ENCODE measurements around the gene NKX1-1.
"Not testable (repeated sequence)": the region's sequence is repeated elsewhere in the genome, so short reads cannot be mapped to it uniquely, and the experiment has no call there.

Gene NKX1-1

DNA sequence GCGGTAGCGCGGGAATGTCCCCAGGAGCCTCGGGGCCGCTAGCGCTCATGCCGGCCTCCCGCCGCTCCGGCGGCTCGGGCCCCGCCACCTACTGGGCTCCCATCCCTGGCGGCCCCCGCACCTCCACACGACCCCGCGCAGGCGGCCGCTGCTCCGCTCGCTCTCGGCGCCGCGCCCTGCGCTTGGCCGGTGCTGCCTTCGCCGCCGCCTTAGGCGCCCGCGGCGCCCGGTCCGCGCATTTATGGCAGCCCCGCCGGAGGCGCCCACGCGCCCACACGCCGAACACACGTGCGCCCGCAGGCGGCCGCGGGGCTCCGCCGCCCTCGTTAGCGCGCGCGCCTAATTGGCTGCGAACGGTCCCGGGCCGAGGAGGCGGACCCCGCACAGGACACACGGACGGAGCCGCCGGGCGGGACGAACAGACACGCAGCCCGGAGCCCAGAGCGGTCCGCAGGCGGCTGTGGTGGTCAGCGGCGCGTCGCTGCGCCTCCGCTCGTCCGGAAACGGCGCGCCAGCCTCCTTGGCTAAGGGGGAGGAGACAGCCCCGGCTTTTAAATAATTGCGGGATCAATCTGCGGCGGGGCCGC, at the start of gene NKX1-1:
Gene NKX1-1 (minus strand): TSS at position 49 of the 587 bp plus-strand sequence. CDS start 0 bp downstream, at position 49.
- no peak for DNase-seq (ENCODE audit: low read depth in 2 of 2)

DNA sequence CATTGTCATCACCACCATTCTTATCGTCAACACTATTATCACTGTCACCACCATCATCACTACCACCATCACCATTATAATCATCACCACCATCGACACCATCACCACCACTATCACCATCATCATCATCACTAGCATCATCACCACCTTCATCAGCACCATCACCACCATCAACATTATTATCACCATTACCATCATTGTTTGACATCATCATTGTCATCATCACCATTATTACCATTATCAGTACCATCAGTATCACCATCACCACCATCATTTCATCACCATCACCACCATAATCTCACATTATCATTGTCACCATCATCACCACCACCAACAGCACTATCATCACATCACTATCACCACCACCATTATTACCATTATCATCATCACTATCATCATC, 47.5 kb upstream of the NKX1-1 start:
- DNase-seq (ENCODE audit: low read depth in 2 of 2): no peak

DNA sequence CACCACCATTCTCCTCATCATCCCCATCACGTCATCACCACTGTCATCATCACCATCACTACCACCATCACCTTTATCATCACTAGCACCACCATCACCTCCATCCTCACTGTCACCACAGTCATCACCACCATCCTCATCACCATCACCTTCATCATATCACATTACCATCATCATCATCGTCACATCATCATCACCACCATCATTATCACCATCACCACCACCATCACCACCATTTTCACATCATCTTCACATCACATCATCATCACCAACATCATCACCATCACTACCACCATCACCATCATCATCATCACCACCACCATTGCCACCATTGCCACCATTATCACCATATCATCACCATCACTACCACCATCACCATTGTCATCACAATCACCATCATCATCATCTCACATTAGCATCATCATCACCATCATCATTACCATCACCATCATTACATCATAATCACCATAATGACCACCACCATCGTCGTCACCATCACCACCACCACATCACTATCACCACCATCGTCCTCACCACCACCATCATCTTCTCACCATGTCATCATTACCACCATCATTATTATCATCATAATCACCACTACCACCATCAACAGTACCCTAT, 46.3 kb upstream of the NKX1-1 start:
- no peak for DNase-seq (ENCODE audit: low read depth in 2 of 2)

GRCh38 chr4:1451752-1452122, 45.5 kb upstream of the NKX1-1 start:
- DNase-seq (ENCODE audit: low read depth in 2 of 2): no peak

- no peak for DNase-seq (ENCODE audit: low read depth in 2 of 2)
These were observed 45.0 kb upstream of the NKX1-1 start for GRCh38 chr4:1451106-1451751.

- DNase-seq (ENCODE audit: low read depth in 2 of 2): no peak
These were observed 43.8 kb upstream of the NKX1-1 start for GRCh38 chr4:1449833-1450741.

DNA sequence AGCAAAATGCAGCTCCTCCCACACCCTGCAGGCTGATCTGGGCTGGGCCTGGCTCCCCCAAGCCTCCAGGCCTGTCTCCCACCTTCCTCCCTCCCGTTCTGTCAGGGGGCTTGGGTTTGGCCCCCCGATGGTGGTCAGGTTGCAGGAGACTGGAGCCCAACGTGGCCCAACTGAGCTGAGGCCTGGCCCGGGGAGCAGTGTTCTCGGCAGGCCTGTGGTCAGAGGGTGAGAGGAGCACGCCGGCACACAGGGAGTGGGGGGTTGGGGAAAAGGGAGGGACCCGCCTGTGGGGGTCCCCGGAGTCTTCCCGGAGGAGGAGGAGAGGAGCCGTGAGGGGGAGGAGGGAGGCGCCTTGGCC, 43.2 kb upstream of the NKX1-1 start:
- no peak for DNase-seq (ENCODE audit: low read depth in 2 of 2)

GRCh38 chr4:1448589-1449420, 42.6 kb upstream of the NKX1-1 start:
- DNase-seq (ENCODE audit: low read depth in 2 of 2): no peak

DNA sequence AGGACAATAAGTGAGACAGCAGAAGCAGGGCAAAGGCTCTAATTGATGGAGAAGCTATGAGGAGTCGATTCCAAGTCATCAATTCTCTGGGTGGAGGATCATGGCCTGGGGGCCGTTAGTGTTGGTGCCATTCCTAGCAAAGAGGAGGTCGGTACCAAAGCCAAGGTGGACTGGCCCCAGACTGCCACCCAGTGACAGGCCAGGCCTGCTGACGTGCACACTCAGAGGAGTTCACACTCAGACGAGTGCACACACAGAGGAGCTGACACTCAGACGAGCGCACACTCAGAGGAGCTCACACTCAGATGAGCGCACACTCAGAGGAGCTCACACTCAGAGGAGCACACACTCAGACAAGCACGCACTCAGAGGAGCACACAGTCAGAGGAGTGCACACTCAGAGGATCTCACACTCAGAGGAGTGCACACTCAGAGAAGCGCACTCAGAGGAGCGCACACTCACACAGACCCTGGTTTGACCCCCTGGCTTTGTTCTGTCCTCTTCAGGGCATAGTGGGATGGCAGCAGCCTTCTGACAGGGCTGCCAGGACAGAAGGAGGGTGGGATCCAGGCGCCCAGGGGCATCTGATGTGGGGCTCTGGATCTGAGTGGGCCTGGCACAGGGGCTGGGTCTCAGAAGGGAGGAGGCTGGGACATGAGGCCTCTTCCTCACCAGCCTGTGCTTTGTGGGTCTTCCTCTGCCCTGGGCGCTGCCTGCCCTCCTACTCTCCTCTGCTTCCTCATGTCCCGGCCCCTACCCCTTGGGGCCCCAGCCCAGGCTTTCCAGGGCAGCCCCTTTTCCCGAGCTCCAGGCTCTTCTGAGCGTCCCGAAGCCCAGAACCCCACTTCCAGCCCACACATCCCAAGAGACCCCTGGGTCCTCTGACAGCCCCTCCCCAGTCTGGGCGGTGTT, 41.7 kb upstream of the NKX1-1 start:
- no peak for DNase-seq (ENCODE audit: low read depth in 2 of 2)

- DNase-seq (ENCODE audit: low read depth in 2 of 2): no peak
These were observed 40.5 kb upstream of the NKX1-1 start for GRCh38 chr4:1446502-1447386.

DNA sequence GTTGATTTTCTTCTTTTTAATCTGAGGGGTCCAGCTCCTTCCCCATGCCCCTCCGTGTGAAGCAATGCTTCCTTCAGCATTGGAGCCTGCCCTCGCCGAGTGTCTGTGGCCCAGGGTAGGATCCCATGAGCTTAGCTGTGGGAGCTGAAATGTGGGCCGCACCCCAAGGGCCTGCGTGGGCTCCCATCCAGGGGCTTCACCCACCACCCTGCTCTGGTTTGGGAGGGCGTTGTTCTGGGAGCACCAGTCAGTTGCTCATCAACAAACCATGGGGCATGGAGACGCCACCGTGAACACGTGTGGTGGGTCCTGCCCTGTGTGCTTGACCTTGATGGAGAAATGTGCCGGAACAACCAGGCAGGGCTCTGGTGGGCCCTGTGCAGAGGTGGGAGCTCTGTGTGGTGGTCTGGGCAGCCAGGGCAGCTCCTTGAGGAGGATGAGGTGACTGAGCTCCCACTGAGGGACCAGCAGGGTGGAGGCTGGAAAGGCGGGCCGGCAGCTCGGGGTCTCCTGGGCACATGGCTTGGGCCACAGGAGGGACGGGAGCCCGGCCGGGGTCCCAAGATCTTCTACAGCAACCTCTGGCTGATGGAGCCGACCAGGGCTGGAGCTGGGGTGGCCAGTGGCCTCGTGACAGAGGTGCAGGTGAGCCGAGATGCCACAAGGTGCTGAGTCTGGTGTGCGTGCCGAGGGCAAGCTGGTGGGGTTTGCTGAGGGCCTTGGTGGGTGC, 39.6 kb upstream of the NKX1-1 start:
- no peak for DNase-seq (ENCODE audit: low read depth in 2 of 2)

GRCh38 chr4:1443688-1444172, 37.5 kb upstream of the NKX1-1 start:
- not testable (repeated sequence) for DNase-seq (ENCODE audit: low read depth in 2 of 2)

GRCh38 chr4:1427010-1427409, 20.8 kb upstream of the NKX1-1 start:
- no peak for DNase-seq (ENCODE audit: low read depth in 2 of 2)

DNA sequence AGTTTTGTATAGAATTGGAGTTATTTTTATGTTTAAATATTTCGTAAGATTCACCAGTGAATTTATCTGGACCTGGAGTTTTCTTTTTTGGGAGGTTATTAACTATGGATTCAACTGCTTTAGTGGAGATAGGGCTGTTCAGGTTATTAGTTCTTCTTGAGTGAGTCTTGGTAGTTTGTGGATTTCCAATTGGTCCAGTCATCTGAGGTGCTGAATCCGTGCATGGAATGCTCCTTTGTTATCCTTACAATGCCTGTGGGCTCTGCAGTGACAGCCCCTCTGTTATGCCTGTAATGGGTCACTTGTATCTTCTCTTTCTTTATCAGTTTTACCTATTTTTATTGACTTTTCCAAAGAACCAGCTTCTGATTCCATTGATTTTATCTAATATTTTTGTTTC, 15.4 kb upstream of the NKX1-1 start:
- DNase-seq (ENCODE audit: low read depth in 2 of 2): no peak

- no peak for DNase-seq (ENCODE audit: low read depth in 2 of 2)
These were observed 13.5 kb upstream of the NKX1-1 start for GRCh38 chr4:1419708-1420107.

DNA sequence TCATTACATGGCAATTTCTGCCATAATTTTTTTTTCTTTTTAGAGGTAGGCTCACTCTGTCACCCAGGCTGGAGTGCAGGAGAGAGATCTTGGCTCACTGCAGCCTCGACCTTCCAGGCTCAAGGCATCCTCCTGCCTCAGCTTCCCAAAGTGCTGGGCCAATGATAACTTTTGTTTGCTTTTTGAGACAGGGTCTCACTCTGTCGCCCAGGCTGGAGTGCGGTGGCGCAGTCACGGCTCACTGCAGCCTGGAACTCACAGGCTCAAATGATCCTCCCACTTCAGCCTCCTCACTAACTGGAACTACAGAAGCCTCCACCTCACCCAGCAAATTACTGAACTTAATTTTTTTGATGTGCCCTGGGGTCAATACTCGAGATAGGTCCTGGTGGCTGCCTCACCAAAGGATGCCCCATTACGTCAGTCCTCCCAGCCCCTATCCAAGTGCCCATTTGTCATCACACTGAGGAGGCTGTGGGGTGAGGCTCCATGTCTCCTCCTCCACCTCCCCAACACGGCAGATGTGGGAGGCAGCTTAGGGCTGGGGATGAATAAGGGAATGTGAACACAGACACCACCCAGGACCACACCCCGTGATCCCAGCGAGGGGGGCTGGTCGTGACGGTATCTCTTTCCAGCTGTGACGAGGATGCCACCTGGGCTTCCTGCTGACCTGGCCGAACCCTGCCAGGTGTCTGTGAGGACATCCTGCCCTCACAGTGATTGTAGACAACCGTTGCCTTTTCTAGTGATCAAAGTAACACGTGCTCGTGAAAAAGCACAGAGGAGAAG, 12.4 kb upstream of the NKX1-1 start:
- no peak for DNase-seq (ENCODE audit: low read depth in 2 of 2)

GRCh38 chr4:1417522-1418390, 11.5 kb upstream of the NKX1-1 start:
- no peak for DNase-seq (ENCODE audit: low read depth in 2 of 2)

Data from activated CD8-positive, alpha-beta memory T cell treated with anti-CD3 and anti-CD28 coated beads for 4 hours (primary cell).